OCI-LY7 (cell line): ENCODE results near the gene TTC34. TPM values are rescaled to one million over a fixed set of nuclear protein-coding genes. Genes with fewer than 3 reads are reported as not detected.

Experiments
- BruUV-seq: library from RNA; stranded (reverse); fragments of 400-500 nt; replicated peaks from 2 replicates; lab custom pipeline; 2021; lab: Mats Ljungman, UMichigan
- CTCF ChIA-PET: fragments of 300-600 bp; sonication (Branson Sonifier 250); formaldehyde crosslinking; loops from one replicate; lab custom pipeline; 2022; ENCODE audit warnings: antibody characterized with exemption; ENCODE audit not compliant: unreplicated experiment; lab: Charles Lee
- POLR2A ChIA-PET: fragments of 300-600 bp; sonication (Branson Sonifier 250); formaldehyde crosslinking; loops from one replicate; lab custom pipeline; 2022; ENCODE audit warnings: antibody characterized with exemption; lab: Charles Lee
- DNase-seq: peaks from one replicate; pipeline ENCODE4 v3.0.0-alpha.2; 2015; ENCODE audit warnings: low spot score
- H2AFZ ChIP-seq: fragments of 200-600 bp; sonication (generic), shearing (Covaris generic); 2 replicates; pipeline ENCODE4 v1.6.1; 2014; ENCODE audit warnings: mild to moderate bottlenecking, antibody characterized with exemption, low read length, moderate library complexity
- H3K27ac ChIP-seq: fragments of 200-600 bp; sonication (generic); 2 replicates; pipeline ENCODE4 v1.5.1; 2014; ENCODE audit warnings: mixed run types, low read depth, mild to moderate bottlenecking, moderate library complexity, low read length, inconsistent platforms; ENCODE audit not compliant: poor library complexity, severe bottlenecking
- H3K36me3 ChIP-seq: fragments of 200-600 bp; sonication (generic); 2 replicates; pipeline ENCODE4 v1.6.1; 2014; ENCODE audit warnings: mild to moderate bottlenecking, antibody characterized with exemption, low read length, moderate library complexity, mixed read lengths; ENCODE audit not compliant: insufficient read depth
- H3K4me1 ChIP-seq: fragments of 200-600 bp; sonication (generic); 2 replicates; pipeline ENCODE4 v1.5.1; 2014; ENCODE audit warnings: mild to moderate bottlenecking, low read length; ENCODE audit not compliant: insufficient read depth, poor library complexity, severe bottlenecking
- H3K4me2 ChIP-seq: fragments of 200-600 bp; sonication (generic); 2 replicates; pipeline ENCODE4 v1.6.1; 2014; ENCODE audit warnings: mild to moderate bottlenecking, low read length
- H3K4me3 ChIP-seq: fragments of 200-600 bp; sonication (generic); 2 replicates; pipeline ENCODE4 v1.5.1; 2014; ENCODE audit warnings: mild to moderate bottlenecking, low read depth, low read length; ENCODE audit not compliant: poor library complexity, severe bottlenecking
- H3K79me2 ChIP-seq: fragments of 200-600 bp; sonication (generic); 2 replicates; pipeline ENCODE4 v1.6.1; 2016; ENCODE audit warnings: low read depth, mild to moderate bottlenecking, low read length, moderate library complexity, mixed read lengths; ENCODE audit not compliant: insufficient read depth
- H3K9me2 ChIP-seq: fragments of 200-600 bp; sonication (generic); 2 replicates; pipeline ENCODE4 v1.6.1; 2016; ENCODE audit warnings: mild to moderate bottlenecking, low read length, mixed read lengths; ENCODE audit not compliant: insufficient read depth
- H3K9me3 ChIP-seq: fragments of 200-600 bp; sonication (generic); 2 replicates; pipeline ENCODE4 v1.6.1; 2014; ENCODE audit warnings: mild to moderate bottlenecking, mixed run types, low read length, mixed read lengths
- H4K20me1 ChIP-seq: fragments of 200-600 bp; sonication (generic); 2 replicates; pipeline ENCODE4 v1.6.1; 2014; ENCODE audit warnings: mild to moderate bottlenecking, antibody characterized with exemption, low read length, moderate library complexity, mixed read lengths; ENCODE audit not compliant: insufficient read depth
- CTCF ChIP-seq: fragments of 200-600 bp; sonication (generic); conservative IDR thresholded peaks from 2 replicates; pipeline ENCODE4 v1.5.1; 2014; ENCODE audit warnings: mild to moderate bottlenecking, antibody characterized with exemption, low read length, moderate library complexity, mixed read lengths
- EZH2phosphoT487 ChIP-seq: fragments of 200-600 bp; sonication (generic); IDR thresholded peaks from 2 replicates; pipeline ENCODE4 v1.6.1; 2018; ENCODE audit warnings: low read depth, borderline replicate concordance, mild to moderate bottlenecking, mixed run types, antibody characterized with exemption, low read length, moderate library complexity, mixed read lengths
- intact Hi-C: fragments of 100-400 bp; cut with micrococcal nuclease; formaldehyde crosslinking; loops from one replicate; pipeline ENCODE4 v1.10.0; 2022; ENCODE audit not compliant: unreplicated experiment
- total RNA-seq, 2 experiments: library from RNA; depleted of rRNA in 1 of 2; stranded (reverse); fragments of >200 nt in 1 of 2; shearing (Covaris generic) in 1 of 2; gene quantifications; 2 replicates each; pipeline ENCODE4 v1.2.3, GENCODE V29; 2014 to 2022

The TTC34 gene
- total RNA-seq, 2 experiments from 2014 or later = 1.1 to 2.2 TPM

GRCh38 chr1:2830761-2831425 lies 29.4 kb upstream of the TTC34 start:
- no peaks in the 10 kb centered on the region for H3K9me3 ChIP-seq
- no peaks in the 10 kb centered on the region for H4K20me1 ChIP-seq
- ChIA-PET POLR2A (no interaction called here), CTCF (no interaction called here)
- H3K4me3 ChIP-seq = no peak overlapping the region
- no peaks in the 10 kb centered on the region for H3K9me2 ChIP-seq
- H3K36me3 ChIP-seq = no peaks in the 10 kb centered on the region
- TF ChIP-seq CTCF = no peak
- TF ChIP-seq EZH2phosphoT487 = no peak
- no peaks in the 10 kb centered on the region for H3K79me2 ChIP-seq
- BruUV-seq = no TSS peak
- intact Hi-C loops = no loop called here
- no peak overlapping the region for H3K4me2 ChIP-seq
- no peak overlapping the region for H3K27ac ChIP-seq
- no peak for DNase-seq
- H3K4me1 ChIP-seq = no peaks in the 10 kb centered on the region
- H2AFZ ChIP-seq = no peak overlapping the region

GRCh38 chr1:2829846-2830615 lies 28.5 kb upstream of the TTC34 start:
- Histone ChIP-seq H3K4me3 (no peak overlapping the region), H4K20me1 (no peaks in the 10 kb centered on the region), H3K27ac (no peak overlapping the region), H3K79me2 (no peaks in the 10 kb centered on the region), H3K9me2 (no peaks in the 10 kb centered on the region), H3K4me2 (no peak overlapping the region), H3K9me3 (no peaks in the 10 kb centered on the region), H3K36me3 (no peaks in the 10 kb centered on the region), H3K4me1 (no peaks in the 10 kb centered on the region), H2AFZ (no peak overlapping the region)
- POLR2A ChIA-PET = no interaction called here
- TF ChIP-seq EZH2phosphoT487 (no peak), CTCF (no peak)
- intact Hi-C loops = no loop called here
- CTCF ChIA-PET = no interaction called here
- no peak for DNase-seq
- BruUV-seq = no TSS peak
